HEK293 (cell line): ENCODE data around the gene PRKCA.

Experiments used
- CTCF ChIA-PET: fragments of 350-600 bp; formaldehyde crosslinking; extraction: SDS; loops from one replicate; lab custom pipeline; 2021; ENCODE audit warnings: antibody characterized with exemption; lab: Yijun Ruan, JAX
- POLR2A ChIA-PET: fragments of 300-600 bp; formaldehyde crosslinking; extraction: SDS; loops from one replicate; lab custom pipeline; 2020; ENCODE audit warnings: antibody characterized with exemption, inconsistent platforms; lab: Yijun Ruan, JAX
- H3K27ac ChIP-seq: fragments of 200-500 bp; sonication (Bioruptor generic); 2 replicates; pipeline ENCODE4 v1.5.1; 2014; ENCODE audit warnings: low read depth, low read length, control low read depth, inconsistent platforms; ENCODE audit errors: extremely low read depth
- H3K36me3 ChIP-seq, 2 experiments: fragments of 200-500 bp in 1 of 2; sonication (Bioruptor generic) in 1 of 2; 1 replicate in 1 of 2; 2 replicates in 1 of 2; pipeline ENCODE4 v1.5.1; 2014 to 2017; ENCODE audit warnings: inconsistent platforms in 2 of 2, low read length in 2 of 2; ENCODE audit not compliant: control insufficient read depth in 2 of 2, insufficient read depth in 1 of 2
- H3K4me1 ChIP-seq: fragments of 200-500 bp; sonication (Bioruptor generic); 2 replicates; pipeline ENCODE4 v1.5.1; 2014; ENCODE audit warnings: mild to moderate bottlenecking, low read length, inconsistent platforms; ENCODE audit not compliant: control insufficient read depth, insufficient read depth
- H3K4me3 ChIP-seq: 2 replicates; pipeline ENCODE4 v1.5.1; 2011; ENCODE audit warnings: low read depth, mild to moderate bottlenecking, control low read depth, low read length, moderate library complexity
- H3K9me3 ChIP-seq: fragments of 200-500 bp; sonication (Bioruptor generic); 2 replicates; pipeline ENCODE4 v1.5.1; 2014; ENCODE audit warnings: low read depth, low read length, inconsistent platforms; ENCODE audit not compliant: control insufficient read depth, insufficient read depth
- BCL6B ChIP-seq: fragments of 450-650 bp; formaldehyde crosslinking; IDR thresholded peaks from 2 replicates; pipeline ENCODE4 v1.5.1; 2017; ENCODE audit warnings: missing biosample characterization, missing genetic modification characterization
- GLI2 ChIP-seq: fragments of 450-650 bp; formaldehyde crosslinking; IDR thresholded peaks from 2 replicates; pipeline ENCODE4; 2017; ENCODE audit warnings: missing biosample characterization, missing genetic modification characterization, low read depth, borderline replicate concordance
- HOXA7 ChIP-seq: sonication (generic); formaldehyde crosslinking; IDR thresholded peaks from 2 replicates; pipeline ENCODE4 v1.8.1; 2022; ENCODE audit warnings: missing genetic modification reagents, borderline replicate concordance
- KLF17 ChIP-seq: fragments of 450-650 bp; formaldehyde crosslinking; IDR thresholded peaks from 2 replicates; pipeline ENCODE4 v1.5.1; 2016; ENCODE audit warnings: missing biosample characterization, missing genetic modification characterization
- MEIS1 ChIP-seq: sonication (generic); formaldehyde crosslinking; IDR thresholded peaks from 2 replicates; pipeline ENCODE4 v1.8.1; 2022; ENCODE audit warnings: missing genetic modification reagents, mild to moderate bottlenecking, borderline replicate concordance
- PRDM1 ChIP-seq: fragments of 450-650 bp; formaldehyde crosslinking; IDR thresholded peaks from 2 replicates; pipeline ENCODE4; 2016; ENCODE audit warnings: missing biosample characterization, missing genetic modification characterization
- PRDM6 ChIP-seq: fragments of 450-650 bp; formaldehyde crosslinking; IDR thresholded peaks from 2 replicates; pipeline ENCODE4 v1.5.1; 2017; ENCODE audit warnings: missing biosample characterization, missing genetic modification characterization
- TRIM28 ChIP-seq: IDR thresholded peaks from 2 replicates; pipeline ENCODE4 v1.6.1; 2011; ENCODE audit warnings: low read length, control low read depth, borderline replicate concordance
- WT1 ChIP-seq: fragments of 450-650 bp; formaldehyde crosslinking; IDR thresholded peaks from 2 replicates; pipeline ENCODE4 v1.5.1; 2016; ENCODE audit warnings: missing biosample characterization, missing genetic modification characterization
- ZBTB26 ChIP-seq: fragments of 450-650 bp; formaldehyde crosslinking; optimal IDR thresholded peaks from 2 replicates; pipeline ENCODE3; 2016; ENCODE audit warnings: missing biosample characterization, mild to moderate bottlenecking, missing genetic modification characterization
- ZBTB6 ChIP-seq: fragments of 450-650 bp; formaldehyde crosslinking; IDR thresholded peaks from 2 replicates; pipeline ENCODE4 v1.5.1; 2017; ENCODE audit warnings: missing biosample characterization, missing genetic modification characterization
- ZBTB7A ChIP-seq: fragments of 450-650 bp; formaldehyde crosslinking; IDR thresholded peaks from 2 replicates; pipeline ENCODE4 v1.5.1; 2016; ENCODE audit warnings: low read depth, missing biosample characterization, missing genetic modification characterization
- ZEB2 ChIP-seq: fragments of 450-650 bp; formaldehyde crosslinking; IDR thresholded peaks from 2 replicates; pipeline ENCODE4 v1.5.1; 2016; ENCODE audit warnings: missing biosample characterization, missing genetic modification characterization
- ZNF10 ChIP-seq: fragments of 450-650 bp; formaldehyde crosslinking; IDR thresholded peaks from 2 replicates; pipeline ENCODE4 v1.5.1; 2017; ENCODE audit warnings: missing biosample characterization, missing genetic modification characterization
- ZNF157 ChIP-seq: fragments of 450-650 bp; formaldehyde crosslinking; IDR thresholded peaks from 2 replicates; pipeline ENCODE4 v1.5.1; 2016; ENCODE audit warnings: missing biosample characterization, missing genetic modification characterization
- ZNF211 ChIP-seq: fragments of 450-650 bp; formaldehyde crosslinking; IDR thresholded peaks from 2 replicates; pipeline ENCODE4 v1.5.1; 2016; ENCODE audit warnings: low read depth, missing biosample characterization, missing genetic modification characterization
- ZNF221 ChIP-seq: fragments of 450-650 bp; formaldehyde crosslinking; IDR thresholded peaks from 2 replicates; pipeline ENCODE4 v1.5.1; 2017; ENCODE audit warnings: missing biosample characterization, missing genetic modification characterization, borderline replicate concordance
- ZNF311 ChIP-seq: fragments of 450-650 bp; formaldehyde crosslinking; IDR thresholded peaks from 2 replicates; pipeline ENCODE4 v1.5.1; 2017; ENCODE audit warnings: missing biosample characterization, missing genetic modification characterization, borderline replicate concordance
- ZNF366 ChIP-seq: fragments of 450-650 bp; formaldehyde crosslinking; conservative IDR thresholded peaks from 2 replicates; pipeline ENCODE4 v1.5.1; 2016; ENCODE audit warnings: missing biosample characterization, missing genetic modification characterization
- ZNF423 ChIP-seq: fragments of 450-650 bp; formaldehyde crosslinking; IDR thresholded peaks from 2 replicates; pipeline ENCODE4 v1.5.1; 2016; ENCODE audit warnings: missing biosample characterization, missing genetic modification characterization
- ZNF530 ChIP-seq: fragments of 450-650 bp; formaldehyde crosslinking; IDR thresholded peaks from 2 replicates; pipeline ENCODE4 v1.5.1; 2016; ENCODE audit warnings: low read depth, missing biosample characterization, missing genetic modification characterization
- ZNF660 ChIP-seq: fragments of 450-650 bp; IDR thresholded peaks from 2 replicates; pipeline ENCODE4 v1.5.1; 2018; ENCODE audit warnings: missing biosample characterization, mild to moderate bottlenecking, missing genetic modification characterization
- ZNF664 ChIP-seq: fragments of 450-650 bp; formaldehyde crosslinking; IDR thresholded peaks from 2 replicates; pipeline ENCODE4 v1.5.1; 2016; ENCODE audit warnings: missing biosample characterization, missing genetic modification characterization
- ZNF76 ChIP-seq: fragments of 450-650 bp; formaldehyde crosslinking; IDR thresholded peaks from 2 replicates; pipeline ENCODE4; 2016; ENCODE audit warnings: low read depth, missing biosample characterization, missing genetic modification characterization, borderline replicate concordance

PRKCA gene

GRCh38 chr17:66354981-66355380 lies 52.6 kb downstream of the PRKCA start:
- Histone ChIP-seq H3K4me1 (peaks cover 28% of the 10 kb centered on the region), H3K27ac (no peak overlapping the region), H3K4me3 (no peak overlapping the region), H3K36me3 (no peaks in the 10 kb centered on the region), H3K9me3 (no peaks in the 10 kb centered on the region)
- TF ChIP-seq ZNF423 (tag by site-specific recombination): no peak
- TF ChIP-seq ZNF664 (tag by site-specific recombination): peak; percentile 59; the same call in 1 of the 2 replicates
- peak; percentile 77 for TF ChIP-seq PRDM6 (tag by site-specific recombination)
- TF ChIP-seq ZNF221 (tag by site-specific recombination): no peak
- peak; percentile 43; the same call in 1 of the 2 replicates for TF ChIP-seq ZEB2 (tag by site-specific recombination)
- 0 out of 2 replicates have a peak, but pooled peaks have one; percentile 9 for TF ChIP-seq ZNF366 (tag by site-specific recombination)
- 0 out of 2 replicates have a peak, but pooled peaks have one; percentile 16 for TF ChIP-seq KLF17 (tag by site-specific recombination)
- no peak for TF ChIP-seq ZNF660 (tag by site-specific recombination)
- ChIA-PET CTCF (interaction anchor here (1.3 kb wide), 1 partner anchor 212 kb away, joined by 3 read pairs; no protein-coding TSS in a partner anchor), POLR2A (no interaction called here)

GRCh38 chr17:66355510-66355909 lies 53.1 kb downstream of the PRKCA start:
- CTCF ChIA-PET: interaction anchor here (1.3 kb wide), 1 partner anchor 211 kb away, joined by 3 read pairs; no protein-coding TSS in a partner anchor

More at GRCh38 chr17:66355510-66355909, 53.1 kb downstream of the PRKCA start:
- no peak for TF ChIP-seq PRDM1 (tag by site-specific recombination)
- no peak for TF ChIP-seq HOXA7 (CRISPR knock-in tag)
- TF ChIP-seq WT1 (tag by site-specific recombination): no peak
- TF ChIP-seq ZNF660 (tag by site-specific recombination): no peak
- TF ChIP-seq ZBTB26 (tag by site-specific recombination): no peak
- TF ChIP-seq MEIS1 (CRISPR knock-in tag): no peak
- no peak for TF ChIP-seq ZNF311 (tag by site-specific recombination)
- no peak for TF ChIP-seq BCL6B (tag by site-specific recombination)
- no peak for TF ChIP-seq ZNF157 (tag by site-specific recombination)
- no peak for TF ChIP-seq ZNF76 (tag by site-specific recombination)
- no peak for TF ChIP-seq ZNF530 (tag by site-specific recombination)
- TF ChIP-seq ZBTB6: no peak
- no peak for TF ChIP-seq ZBTB7A (tag by site-specific recombination)
- no peak for TF ChIP-seq TRIM28
- no peak for TF ChIP-seq GLI2 (tag by site-specific recombination)
- no peak for TF ChIP-seq ZNF211 (tag by site-specific recombination)
- no peak for TF ChIP-seq ZNF10 (tag by site-specific recombination)
- H3K27ac ChIP-seq: no peak overlapping the region
- no peaks in the 10 kb centered on the region for H3K9me3 ChIP-seq
- POLR2A ChIA-PET: no interaction called here
- H3K4me1 ChIP-seq: peaks cover 26% of the 10 kb centered on the region
- no peak overlapping the region for H3K4me3 ChIP-seq
- H3K36me3 ChIP-seq: no peaks in the 10 kb centered on the region
